ENCODE data around the gene PAXX. TPM values are rescaled to one million over a fixed set of nuclear protein-coding genes. Genes with fewer than 3 reads are reported as not detected.

PAXX gene
- polyA plus RNA-seq (ENCODE audit: insufficient read length in 10 of 10): 10 to 100 TPM; 11.8 to 28.5 (median 21.6) TPM
- long read RNA-seq, donor 1, transcript PAXX-201 (7 exons, 812 nt): major isoform, 6 of 10 reads
- long read RNA-seq, donor 1, partial matches to known transcripts: 0 of 10 reads
- long read RNA-seq, donor 1, other reads (novel, unspliced or antisense): 0 of 10 reads
- long read RNA-seq, donor 2, partial matches to known transcripts: 0 of 7 reads
- long read RNA-seq, donor 2, other reads (novel, unspliced or antisense): 0 of 7 reads
- long read RNA-seq, donor 3, partial matches to known transcripts: 0 of 1 reads
- long read RNA-seq, donor 3, other reads (novel, unspliced or antisense): 0 of 1 reads
- long read RNA-seq, donor 4, transcript PAXX-201 (7 exons, 812 nt): major isoform, 8 of 11 reads
- long read RNA-seq, donor 4, partial matches to known transcripts: 0 of 11 reads
- long read RNA-seq, donor 4, other reads (novel, unspliced or antisense): 0 of 11 reads
- long read RNA-seq, donor 5, transcript PAXX-208 (5 exons, 1,077 nt): minor isoform, 6 of 16 reads
- long read RNA-seq, donor 5, transcript PAXX-201 (7 exons, 812 nt): major isoform, 10 of 16 reads
- long read RNA-seq, donor 5, partial matches to known transcripts: 0 of 16 reads
- long read RNA-seq, donor 5, other reads (novel, unspliced or antisense): 0 of 16 reads
- long read RNA-seq, donor 6, transcript PAXX-208 (5 exons, 1,077 nt): major isoform, 7 of 14 reads
- long read RNA-seq, donor 6, transcript PAXX-201 (7 exons, 812 nt): minor isoform, 5 of 14 reads
- long read RNA-seq, donor 6, partial matches to known transcripts: 0 of 14 reads
- long read RNA-seq, donor 6, other reads (novel, unspliced or antisense): 0 of 14 reads
- long read RNA-seq, donor 7, transcript PAXX-208 (5 exons, 1,077 nt): major isoform, 5 of 15 reads
- long read RNA-seq, donor 7, partial matches to known transcripts: 6 of 15 reads
- long read RNA-seq, donor 7, other reads (novel, unspliced or antisense): 0 of 15 reads
- long read RNA-seq, donor 8, partial matches to known transcripts: 0 of 8 reads
- long read RNA-seq, donor 8, other reads (novel, unspliced or antisense): 0 of 8 reads
- long read RNA-seq, donor 9, partial matches to known transcripts: 0 of 2 reads
- long read RNA-seq, donor 9, other reads (novel, unspliced or antisense): 0 of 2 reads

DNA sequence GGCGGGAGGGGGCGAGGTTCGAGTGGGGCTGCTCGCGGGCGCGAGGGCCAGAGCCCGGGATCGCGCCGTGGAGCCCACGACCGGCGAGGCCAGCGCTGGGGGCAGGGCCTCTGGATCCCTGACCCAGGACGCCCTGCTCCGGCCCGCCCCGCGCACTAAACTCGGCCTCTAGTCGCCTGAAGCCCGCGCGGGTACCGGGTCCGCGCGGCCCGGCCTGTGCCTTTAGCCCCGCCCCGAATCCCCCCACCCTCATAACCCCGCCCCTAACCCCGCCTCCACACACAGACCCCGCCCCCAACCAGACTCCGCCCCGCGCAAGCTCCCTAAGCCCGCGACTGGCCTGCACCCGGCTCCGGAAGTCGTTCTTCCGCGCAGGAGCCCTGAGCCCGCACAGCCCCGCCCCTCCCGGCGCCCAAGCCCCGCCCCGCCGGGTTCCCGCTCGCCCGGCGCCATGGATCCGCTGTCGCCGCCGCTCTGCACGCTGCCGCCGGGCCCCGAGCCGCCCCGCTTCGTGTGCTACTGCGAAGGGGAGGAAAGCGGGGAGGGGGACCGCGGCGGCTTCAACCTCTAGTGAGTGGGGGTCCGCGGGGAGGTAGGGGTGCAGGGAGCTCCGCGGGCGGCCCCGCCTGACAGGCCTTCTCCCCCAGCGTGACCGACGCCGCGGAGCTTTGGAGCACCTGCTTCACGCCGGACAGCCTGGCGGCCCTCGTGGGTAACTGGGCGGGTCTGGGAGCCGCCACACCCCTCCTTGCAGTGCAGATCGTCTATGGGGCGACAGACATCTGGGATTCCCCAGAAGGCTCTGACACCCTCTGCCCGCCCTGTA is at the start of gene PAXX:
TSS of gene PAXX (plus strand) at position 430 of the 826 bp plus-strand sequence. CDS start at position 452, 22 bp downstream.
- DNase-seq: peak; percentile 83 to 92 (median 90)

- peak in 1 of 3 donors; percentile 5 for DNase-seq
Measured at GRCh38 chr9:136942881-136943230, 49.4 kb upstream of the PAXX start.

DNA sequence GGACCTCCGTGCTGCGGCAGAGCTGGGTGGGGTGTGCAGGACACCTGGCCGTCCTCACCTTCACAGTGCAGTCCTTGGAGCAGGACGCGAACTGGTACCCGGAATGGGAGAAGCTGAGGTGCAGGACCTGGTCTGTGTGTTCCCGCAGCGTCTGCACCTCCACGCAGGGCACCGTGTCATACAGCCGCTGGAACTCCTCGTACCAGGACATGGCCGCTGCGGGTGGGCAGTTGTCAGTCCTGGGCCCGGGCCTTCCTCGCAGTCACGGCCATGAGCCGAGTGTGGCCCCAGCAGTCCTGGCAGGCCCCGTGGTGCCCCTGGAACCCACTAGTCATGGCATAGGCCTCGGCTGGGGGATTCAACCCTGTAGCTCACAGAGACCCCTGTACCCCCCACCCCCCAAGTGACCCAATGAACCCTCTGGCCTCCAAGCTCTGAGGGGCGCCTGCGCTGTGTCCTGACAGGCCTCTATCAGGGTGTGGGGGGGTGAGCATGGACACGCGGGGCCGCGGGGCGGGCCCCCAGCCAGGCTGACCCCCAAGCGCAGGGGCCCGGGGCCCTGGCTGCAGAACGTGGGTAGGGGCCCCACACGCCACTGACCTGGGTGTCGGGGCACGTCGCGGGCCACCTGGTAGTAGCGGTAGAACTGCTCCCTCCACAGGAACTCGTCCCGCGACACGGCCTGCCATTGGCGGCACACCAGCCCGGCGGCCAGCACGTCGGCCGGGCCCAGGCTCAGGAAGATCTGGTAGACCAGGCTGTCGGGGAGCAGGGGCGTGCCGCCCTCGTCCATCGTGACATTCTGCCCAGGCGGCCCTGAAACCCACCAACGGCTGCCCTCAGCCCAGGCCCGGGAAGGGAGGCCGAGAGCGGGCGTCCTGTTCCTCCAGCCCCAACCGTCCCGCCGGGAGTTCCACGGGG is 48.7 kb upstream of the PAXX start:
- peak in 1 of 3 donors; percentile 7 for DNase-seq

DNA sequence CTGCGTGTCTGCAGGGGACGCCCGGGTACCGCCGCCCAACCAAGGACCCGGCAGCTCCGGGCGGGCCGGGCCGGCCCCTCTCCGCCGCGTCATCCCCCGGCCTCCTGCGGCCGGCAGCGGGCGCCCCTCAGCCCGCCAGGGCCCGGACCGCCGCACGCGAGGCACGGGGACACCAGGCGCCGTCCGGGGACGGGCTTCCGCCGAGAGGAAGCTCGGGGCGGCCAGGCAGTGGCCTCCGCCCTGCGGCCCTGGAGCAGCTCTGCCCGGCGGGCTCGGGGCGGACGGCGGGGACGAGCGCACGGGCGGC is 48.1 kb upstream of the PAXX start:
- DNase-seq: no peak

- peak; percentile 95 to 98 (median 97) for DNase-seq
Measured at GRCh38 chr9:136944519-136945332, 47.5 kb upstream of the PAXX start, which contains the start of the genes C8G and FBXW5. TSS of gene C8G (plus strand) at chr9:136945243. CDS start at chr9:136945321, 78 bp downstream. TSS of gene FBXW5 (minus strand) at chr9:136944738. CDS start at chr9:136944083, 655 bp downstream.

DNA sequence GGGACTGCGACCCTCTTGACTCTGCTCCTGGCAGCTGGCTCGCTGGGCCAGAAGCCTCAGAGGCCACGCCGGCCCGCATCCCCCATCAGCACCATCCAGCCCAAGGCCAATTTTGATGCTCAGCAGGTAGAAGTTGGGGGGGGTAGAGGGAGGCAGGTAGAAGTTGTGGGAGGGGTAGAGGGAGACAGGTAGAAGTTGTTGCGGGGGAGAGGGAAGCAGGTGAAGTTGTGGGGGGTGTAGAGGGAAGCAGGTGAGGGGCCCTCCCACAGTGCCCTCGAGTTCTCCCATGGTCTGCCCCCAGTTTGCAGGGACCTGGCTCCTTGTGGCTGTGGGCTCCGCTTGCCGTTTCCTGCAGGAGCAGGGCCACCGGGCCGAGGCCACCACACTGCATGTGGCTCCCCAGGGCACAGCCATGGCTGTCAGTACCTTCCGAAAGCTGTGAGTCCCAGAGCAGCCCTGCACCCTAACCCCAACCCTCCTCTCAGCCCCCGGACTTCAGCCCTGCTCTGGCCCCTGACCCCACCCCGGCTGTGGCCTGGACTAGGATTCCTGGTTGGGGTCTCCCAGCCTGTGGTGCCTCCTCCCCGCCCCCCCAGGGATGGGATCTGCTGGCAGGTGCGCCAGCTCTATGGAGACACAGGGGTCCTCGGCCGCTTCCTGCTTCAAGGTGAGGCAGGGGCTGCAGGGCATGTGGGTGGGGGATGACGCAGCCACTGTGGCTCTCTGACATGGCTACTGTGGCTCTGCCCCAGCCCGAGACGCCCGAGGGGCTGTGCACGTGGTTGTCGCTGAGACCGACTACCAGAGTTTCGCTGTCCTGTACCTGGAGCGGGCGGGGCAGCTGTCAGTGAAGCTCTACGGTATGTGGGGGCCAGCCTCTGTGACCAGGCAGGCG is 46.6 kb upstream of the PAXX start:
- no peak for DNase-seq

DNA sequence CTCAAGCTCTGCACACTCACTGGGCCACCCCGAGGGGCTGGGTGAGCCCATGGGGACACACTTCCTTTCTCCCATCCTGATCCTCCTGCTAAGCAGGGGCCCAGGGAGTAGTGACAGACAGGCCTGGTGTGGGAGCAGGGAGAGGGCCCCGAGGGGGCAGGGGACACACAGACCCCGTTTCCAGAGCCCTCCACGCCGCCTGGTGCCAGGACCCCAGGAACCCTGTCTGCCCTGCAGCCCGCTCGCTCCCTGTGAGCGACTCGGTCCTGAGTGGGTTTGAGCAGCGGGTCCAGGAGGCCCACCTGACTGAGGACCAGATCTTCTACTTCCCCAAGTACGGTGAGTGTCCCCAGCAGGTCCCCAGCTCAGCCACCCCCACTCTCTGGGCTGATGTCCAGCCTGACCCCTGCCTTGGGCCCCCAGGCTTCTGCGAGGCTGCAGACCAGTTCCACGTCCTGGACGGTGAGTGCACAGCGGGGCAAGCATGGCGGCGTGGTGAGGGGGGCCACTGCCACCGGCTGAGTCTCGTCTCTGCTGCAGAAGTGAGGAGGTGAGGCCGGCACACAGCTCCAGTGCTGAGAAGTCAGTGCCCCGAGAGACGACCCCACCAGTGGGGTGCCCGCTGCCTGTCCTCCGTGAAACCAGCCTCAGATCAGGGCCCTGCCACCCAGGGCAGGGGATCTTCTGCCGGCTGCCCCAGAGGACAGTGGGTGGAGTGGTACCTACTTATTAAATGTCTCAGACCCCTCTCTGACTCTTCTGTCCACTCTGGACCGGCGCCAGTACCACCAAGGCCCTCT is 45.8 kb upstream of the PAXX start:
- peak in 1 of 3 donors; percentile 30 for DNase-seq

- DNase-seq: peak in 1 of 3 donors; percentile 51
Measured at GRCh38 chr9:136947028-136947891, 45.0 kb upstream of the PAXX start.

DNA sequence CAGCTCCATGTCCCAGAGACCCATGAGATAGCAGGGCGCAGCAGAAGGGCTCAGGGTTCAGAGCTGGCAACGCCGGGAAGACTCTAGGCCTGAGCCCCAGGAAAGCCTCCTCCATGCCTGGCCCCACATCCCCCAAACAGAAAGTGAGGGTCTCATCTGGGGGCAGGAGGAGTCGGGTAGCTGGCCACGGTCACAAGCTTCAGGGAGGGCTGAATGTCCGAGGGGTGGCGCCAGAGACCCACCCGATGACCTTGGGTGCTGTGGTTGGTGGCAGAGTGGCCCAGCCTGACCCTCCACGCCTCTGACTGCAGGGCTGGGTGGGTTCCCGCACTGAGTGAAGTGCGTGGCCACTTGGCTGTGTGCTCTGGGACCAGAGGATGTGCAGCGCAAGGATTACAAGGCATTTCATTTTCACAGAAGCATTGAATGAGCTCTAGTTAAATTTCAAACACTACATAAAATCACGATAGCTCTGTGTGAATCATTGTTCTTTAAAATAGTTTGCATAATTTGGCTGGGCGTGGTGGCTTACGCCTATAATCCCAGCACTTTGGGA is 44.2 kb upstream of the PAXX start:
- DNase-seq: peak in 1 of 3 donors; percentile 68

DNA sequence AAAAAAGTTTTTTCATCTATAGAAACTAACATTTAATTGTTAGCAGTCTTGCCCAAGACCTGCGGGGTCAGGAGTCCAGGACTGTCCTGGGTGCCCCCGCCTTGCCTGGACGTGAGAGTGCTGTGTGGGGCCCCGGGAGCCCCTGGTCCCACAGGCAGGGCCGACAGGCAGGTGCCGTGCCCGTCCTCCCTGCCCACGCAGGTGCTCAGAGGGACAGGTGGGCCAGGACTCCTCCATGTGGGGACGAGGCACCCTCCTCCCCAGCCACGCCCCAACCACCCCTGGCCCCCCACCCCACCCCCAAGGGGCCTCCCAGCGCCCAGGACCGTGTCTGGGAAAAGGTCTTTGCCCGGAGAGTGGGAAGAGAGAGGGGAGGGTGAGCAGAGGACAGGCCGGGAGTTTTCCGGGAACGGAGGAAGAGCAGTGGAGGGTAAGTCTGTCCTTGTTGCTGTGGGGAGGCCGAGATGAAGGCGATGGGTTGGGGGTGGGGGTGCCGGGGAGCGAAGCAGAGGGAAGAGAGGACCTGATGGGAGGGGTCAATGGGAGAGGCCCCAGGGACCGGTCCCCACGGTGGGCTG is 42.9 kb upstream of the PAXX start:
- DNase-seq: no peak

DNA sequence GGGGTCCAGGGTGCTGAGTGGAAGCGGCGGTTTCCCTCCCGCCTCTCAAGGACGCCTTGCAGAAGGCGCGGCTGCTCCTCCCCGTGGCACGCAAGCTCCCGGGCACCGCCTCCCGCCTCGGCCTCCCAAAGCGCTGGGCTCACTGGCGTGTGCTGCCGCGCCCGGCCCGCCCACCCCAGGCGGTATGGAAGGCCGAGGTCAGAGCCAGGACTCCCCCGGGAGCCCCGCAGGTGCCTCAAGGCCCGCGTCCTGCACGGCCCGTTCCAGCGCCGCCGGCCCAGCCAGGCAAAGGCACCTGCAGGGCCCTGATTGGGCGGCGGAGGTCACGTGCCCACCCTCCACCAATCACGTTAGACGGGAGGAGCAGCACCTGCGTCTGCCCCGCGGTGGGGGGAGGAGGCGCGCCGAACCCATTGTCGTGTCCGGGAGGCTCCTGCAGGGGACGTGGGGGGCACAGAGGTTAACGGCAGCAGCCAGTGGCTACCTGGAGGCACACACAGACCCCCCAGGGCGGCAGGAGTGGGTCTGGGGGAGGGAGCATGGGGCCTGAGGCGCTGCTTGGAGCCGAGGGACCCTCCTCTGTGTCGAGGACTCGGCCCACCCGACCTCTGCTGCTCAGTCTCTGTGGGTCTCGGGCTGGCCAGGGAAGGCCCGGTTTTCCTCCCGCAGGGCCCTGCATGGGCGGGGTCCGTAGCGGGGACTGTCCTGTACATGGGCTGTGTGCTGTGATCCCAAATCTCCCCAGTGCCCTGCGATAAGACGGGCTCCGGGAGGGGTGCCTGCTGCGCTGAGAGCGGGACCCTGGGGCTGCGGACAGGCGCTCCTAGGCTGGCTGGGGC is 42.2 kb upstream of the PAXX start:
- DNase-seq: peak; percentile 85 to 95 (median 85)

DNA sequence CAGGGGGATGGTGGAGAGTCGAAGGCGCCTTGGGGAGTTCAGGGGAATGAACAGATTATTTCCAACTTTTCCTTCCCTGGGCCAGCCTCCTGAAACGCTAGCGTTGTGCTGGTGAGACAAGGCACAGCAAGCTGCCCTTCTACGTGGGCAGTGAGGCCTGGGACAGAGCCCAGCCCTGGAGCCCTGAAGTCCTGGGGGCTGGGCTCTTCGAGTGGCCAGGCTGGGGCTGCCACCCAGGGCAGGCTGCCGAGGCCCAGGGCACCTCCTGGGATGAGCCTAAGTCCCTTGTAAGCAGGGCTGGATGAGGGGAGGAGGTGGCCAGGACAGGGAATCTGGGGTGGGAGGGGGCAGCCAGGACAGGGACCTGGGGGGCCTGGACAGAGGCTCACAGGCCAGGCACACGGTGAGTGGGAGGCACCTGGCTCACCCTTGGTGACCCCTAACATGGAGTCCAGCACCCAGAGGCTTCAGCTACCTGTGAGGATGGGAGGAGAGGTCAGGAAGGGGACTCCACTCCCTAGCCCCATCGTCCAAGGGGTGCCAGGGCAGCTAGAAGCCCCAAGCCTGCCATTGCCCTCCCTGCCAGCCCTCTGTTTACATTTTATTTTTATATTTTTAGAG is 41.5 kb upstream of the PAXX start:
- DNase-seq: no peak

DNA sequence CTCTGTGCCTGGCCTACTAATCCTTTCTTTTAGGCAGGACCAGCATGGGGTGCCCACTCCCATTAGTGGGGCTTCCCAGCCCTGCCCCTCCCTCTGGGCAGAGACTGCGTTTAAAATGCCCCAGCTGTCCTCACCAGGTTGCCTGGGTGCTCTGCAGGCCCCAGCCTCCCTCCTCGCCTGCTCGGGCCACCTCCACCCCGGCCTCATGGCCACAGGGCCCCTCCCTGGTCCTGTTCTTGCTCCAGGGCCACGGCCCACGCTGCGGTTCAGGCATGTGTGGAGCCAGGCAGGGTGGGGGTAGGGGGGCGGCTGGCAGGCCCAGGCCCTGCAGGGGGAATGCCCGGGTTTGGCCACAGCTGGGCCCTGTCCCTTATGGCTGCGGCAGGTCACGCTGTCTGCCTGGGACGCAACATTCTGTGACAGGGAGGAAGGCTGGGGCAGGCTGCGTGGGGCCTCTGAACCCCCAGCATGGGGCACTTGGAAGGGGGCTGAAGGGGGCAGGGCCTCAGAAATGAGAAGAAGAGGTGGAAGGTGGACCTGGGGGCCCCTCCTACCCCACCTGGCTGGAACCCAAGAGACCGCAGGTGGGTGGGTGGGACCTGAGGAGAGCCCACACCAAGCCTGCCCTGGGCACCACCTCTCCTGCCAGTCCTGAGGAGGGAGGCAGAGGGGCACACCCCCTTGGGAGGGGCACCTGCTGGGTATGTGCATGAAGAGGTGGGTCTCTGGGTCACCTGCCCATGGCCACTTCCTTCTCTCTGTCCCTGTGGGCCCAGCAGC is 40.5 kb upstream of the PAXX start, which contains the start of gene LCN12:
TSS of gene LCN12 (plus strand) at position 733 of the 780 bp plus-strand sequence. CDS start 55 bp downstream, outside the sequence.
- DNase-seq: no peak
